Measurements from ENCODE around the gene ANKMY1.

Gene ANKMY1

GRCh38 chr2:240455647-240456446 lies 101.9 kb downstream of the ANKMY1 start:
- no peak overlapping the region for H3K4me3 ChIP-seq (ENCODE audit: low read depth, low read length)
- DNase-seq (ENCODE audit: low read depth) = no peak
- no peak for TF ChIP-seq CTCF (IDR thresholded peaks at IDR 0.05; ENCODE audit: low read depth, low read length, missing control alignments)

DNA sequence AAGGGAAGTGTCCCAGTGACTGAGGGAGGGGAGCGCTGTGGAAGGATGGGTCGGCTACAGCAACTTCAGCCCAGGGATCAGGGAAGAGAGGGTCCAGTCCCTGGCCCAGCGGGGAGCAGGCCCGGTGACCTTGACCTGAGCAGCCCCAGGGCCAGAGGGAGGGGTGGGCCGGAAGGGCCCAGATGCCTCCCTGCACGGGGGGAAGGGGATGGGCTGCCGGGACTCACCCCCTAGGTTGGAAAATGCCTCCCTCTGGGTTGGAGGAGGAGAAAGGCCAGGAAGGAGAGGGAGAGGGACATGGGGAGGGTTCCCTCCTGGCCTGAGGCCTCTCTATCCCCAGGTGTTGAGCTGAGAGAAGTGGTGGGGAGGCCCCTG lies 102.5 kb downstream of the ANKMY1 start:
- no peak for TF ChIP-seq CTCF (IDR thresholded peaks at IDR 0.05; ENCODE audit: low read depth, low read length, missing control alignments)
- H3K4me3 ChIP-seq (ENCODE audit: low read depth, low read length) = no peak overlapping the region
- no peak for DNase-seq (ENCODE audit: low read depth)

GRCh38 chr2:240454106-240454901 lies 103.5 kb downstream of the ANKMY1 start:
- no peak for DNase-seq (ENCODE audit: low read depth)
- H3K4me3 ChIP-seq (ENCODE audit: low read depth, low read length) = no peak overlapping the region
- TF ChIP-seq CTCF (IDR thresholded peaks at IDR 0.05; ENCODE audit: low read depth, low read length, missing control alignments) = no peak

GRCh38 chr2:240453461-240454105 lies 104.2 kb downstream of the ANKMY1 start:
- no peak for DNase-seq (ENCODE audit: low read depth)
- TF ChIP-seq CTCF (IDR thresholded peaks at IDR 0.05; ENCODE audit: low read depth, low read length, missing control alignments) = no peak
- no peak overlapping the region for H3K4me3 ChIP-seq (ENCODE audit: low read depth, low read length)

DNA sequence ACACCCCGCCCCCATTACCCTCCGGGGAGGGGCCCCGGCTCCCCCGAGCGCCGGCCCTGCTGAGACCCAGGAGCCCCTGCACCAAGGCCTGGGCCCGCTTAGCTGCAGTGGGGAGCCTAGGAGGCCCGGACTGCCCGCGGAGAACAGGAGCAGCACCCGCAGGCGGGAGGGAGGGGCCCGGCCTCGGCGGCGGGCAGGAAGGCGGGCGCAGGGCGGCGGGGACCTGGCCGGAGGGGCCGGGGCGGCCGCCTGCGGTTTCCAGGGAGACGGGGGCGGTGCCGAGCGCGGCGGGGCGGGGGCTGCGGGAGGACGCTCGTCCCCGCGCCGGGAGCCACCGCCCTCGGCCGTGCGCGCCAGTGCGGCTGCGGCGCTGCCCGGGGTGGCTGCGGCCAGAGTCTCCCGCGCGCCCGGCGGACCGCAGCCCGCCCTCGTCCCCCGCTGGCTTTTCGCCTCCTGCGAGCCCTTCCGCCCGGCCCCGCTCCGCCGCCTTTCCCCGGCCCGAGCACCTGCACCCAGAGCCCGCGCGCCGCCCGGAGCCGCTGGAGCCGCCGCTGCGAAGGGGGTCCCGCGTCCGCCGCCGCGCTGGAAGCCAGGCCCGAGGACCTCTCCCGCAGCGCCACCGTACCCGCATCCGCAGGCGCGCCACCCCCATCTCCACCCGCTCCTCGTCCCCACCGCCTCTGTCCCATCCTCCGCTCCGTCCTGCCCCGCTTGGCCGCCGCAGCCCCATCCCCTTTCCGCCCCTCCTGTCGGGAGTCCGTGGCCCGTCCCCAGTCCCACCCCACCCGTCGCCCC lies 105.1 kb downstream of the ANKMY1 start:
- DNase-seq (ENCODE audit: low read depth) = no peak
- H3K4me3 ChIP-seq (ENCODE audit: low read depth, low read length) = no peak overlapping the region
- TF ChIP-seq CTCF (IDR thresholded peaks at IDR 0.05; ENCODE audit: low read depth, low read length, missing control alignments) = no peak

DNA sequence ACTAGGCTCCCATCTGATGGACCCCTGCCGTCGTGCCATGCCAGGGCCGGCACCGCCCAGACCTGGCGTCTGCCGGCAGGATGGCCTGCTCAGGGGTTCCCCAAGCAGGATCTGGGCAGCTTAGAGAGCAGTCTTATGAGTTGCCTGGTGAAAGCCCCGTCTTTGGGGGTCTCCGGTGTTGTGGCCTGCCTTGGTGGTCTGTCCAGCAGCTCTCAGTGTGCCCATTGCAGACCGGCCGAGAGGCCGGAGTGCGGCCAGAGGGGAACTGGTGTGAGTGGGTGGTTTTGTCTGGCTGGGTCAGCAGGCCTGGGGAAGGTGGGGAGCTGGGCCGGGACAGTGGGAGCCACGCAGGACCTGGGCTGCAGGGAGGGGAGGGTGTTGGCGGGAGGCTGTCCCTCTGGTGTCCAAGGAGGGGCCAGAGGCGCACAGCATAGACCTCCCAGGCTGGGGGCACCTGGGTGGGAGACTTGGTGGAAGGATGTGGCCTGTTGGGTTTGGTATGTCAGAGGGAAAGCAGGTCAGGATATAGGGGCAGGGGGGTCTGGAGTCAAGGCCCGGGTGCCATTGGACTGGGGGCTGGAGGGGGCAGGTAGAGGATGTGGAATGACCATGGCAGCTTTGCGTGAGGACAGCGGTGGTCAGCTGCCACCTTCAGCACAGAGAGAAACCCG lies 105.9 kb downstream of the ANKMY1 start:
- no peak for DNase-seq (ENCODE audit: low read depth)
- no peak overlapping the region for H3K4me3 ChIP-seq (ENCODE audit: low read depth, low read length)
- TF ChIP-seq CTCF (IDR thresholded peaks at IDR 0.05; ENCODE audit: low read depth, low read length, missing control alignments) = no peak

All from GM12864 (cell line).